HG03558 (cell line): ENCODE measurements around the gene ANKRD11.
"Not testable (repeated sequence)": the region's sequence is repeated elsewhere in the genome, so short reads cannot be mapped to it uniquely, and the experiment has no call there.

ENCODE experiments used
- ATAC-seq: cut with Tn5 transposase; IDR thresholded peaks from one replicate; pipeline ENCODE4 v1.9.1; 2021; ENCODE audit warnings: moderate number of reproducible peaks; ENCODE audit not compliant: unreplicated experiment; ENCODE audit errors: extremely low read depth

Gene ANKRD11

GRCh38 chr16:89435059-89435458, 55.3 kb downstream of the ANKRD11 start:
- ATAC-seq, result not testable (repeated sequence)

- no peak for ATAC-seq
Measured at GRCh38 chr16:89434490-89434889, 55.9 kb downstream of the ANKRD11 start.

GRCh38 chr16:89433363-89433984, 56.9 kb downstream of the ANKRD11 start:
- ATAC-seq, result not testable (repeated sequence)

GRCh38 chr16:89431630-89432029, 58.7 kb downstream of the ANKRD11 start:
- ATAC-seq, result no peak

- no peak for ATAC-seq
Measured at GRCh38 chr16:89431158-89431584, 59.2 kb downstream of the ANKRD11 start.

GRCh38 chr16:89430436-89431157, 59.8 kb downstream of the ANKRD11 start:
- no peak for ATAC-seq

GRCh38 chr16:89428605-89429004, 61.8 kb downstream of the ANKRD11 start:
- not testable (repeated sequence) for ATAC-seq

GRCh38 chr16:89426736-89427530, 63.4 kb downstream of the ANKRD11 start:
- ATAC-seq, result no peak

GRCh38 chr16:89425523-89425922, 64.8 kb downstream of the ANKRD11 start:
- ATAC-seq, result no peak

- no peak for ATAC-seq
Measured at GRCh38 chr16:89423681-89424260, 66.6 kb downstream of the ANKRD11 start.

- ATAC-seq, result no peak
Measured at GRCh38 chr16:89422905-89423630, 67.3 kb downstream of the ANKRD11 start.

GRCh38 chr16:89422527-89422904, 67.8 kb downstream of the ANKRD11 start:
- ATAC-seq, result no peak

GRCh38 chr16:89421300-89421699, 69.1 kb downstream of the ANKRD11 start:
- not testable (repeated sequence) for ATAC-seq

GRCh38 chr16:89420204-89420603, 70.2 kb downstream of the ANKRD11 start:
- ATAC-seq, result no peak

- no peak for ATAC-seq
Measured at GRCh38 chr16:89418352-89418751, 72.0 kb downstream of the ANKRD11 start.

GRCh38 chr16:89417352-89417751, 73.0 kb downstream of the ANKRD11 start:
- no peak for ATAC-seq

GRCh38 chr16:89413811-89414585, 76.4 kb downstream of the ANKRD11 start:
- no peak for ATAC-seq

GRCh38 chr16:89412811-89413210, 77.5 kb downstream of the ANKRD11 start:
- ATAC-seq, result no peak

- ATAC-seq, result no peak
Measured at GRCh38 chr16:89411335-89411850, 79.0 kb downstream of the ANKRD11 start.
